HG03196 (cell line): ENCODE data around the gene GPAT2.
"Not testable (repeated sequence)": the region's sequence is repeated elsewhere in the genome, so short reads cannot be mapped to it uniquely, and the experiment has no call there.

Source experiments
- ATAC-seq: cut with Tn5 transposase; IDR thresholded peaks from one replicate; pipeline ENCODE4 v1.9.1; 2021; ENCODE audit not compliant: unreplicated experiment

Gene GPAT2

DNA sequence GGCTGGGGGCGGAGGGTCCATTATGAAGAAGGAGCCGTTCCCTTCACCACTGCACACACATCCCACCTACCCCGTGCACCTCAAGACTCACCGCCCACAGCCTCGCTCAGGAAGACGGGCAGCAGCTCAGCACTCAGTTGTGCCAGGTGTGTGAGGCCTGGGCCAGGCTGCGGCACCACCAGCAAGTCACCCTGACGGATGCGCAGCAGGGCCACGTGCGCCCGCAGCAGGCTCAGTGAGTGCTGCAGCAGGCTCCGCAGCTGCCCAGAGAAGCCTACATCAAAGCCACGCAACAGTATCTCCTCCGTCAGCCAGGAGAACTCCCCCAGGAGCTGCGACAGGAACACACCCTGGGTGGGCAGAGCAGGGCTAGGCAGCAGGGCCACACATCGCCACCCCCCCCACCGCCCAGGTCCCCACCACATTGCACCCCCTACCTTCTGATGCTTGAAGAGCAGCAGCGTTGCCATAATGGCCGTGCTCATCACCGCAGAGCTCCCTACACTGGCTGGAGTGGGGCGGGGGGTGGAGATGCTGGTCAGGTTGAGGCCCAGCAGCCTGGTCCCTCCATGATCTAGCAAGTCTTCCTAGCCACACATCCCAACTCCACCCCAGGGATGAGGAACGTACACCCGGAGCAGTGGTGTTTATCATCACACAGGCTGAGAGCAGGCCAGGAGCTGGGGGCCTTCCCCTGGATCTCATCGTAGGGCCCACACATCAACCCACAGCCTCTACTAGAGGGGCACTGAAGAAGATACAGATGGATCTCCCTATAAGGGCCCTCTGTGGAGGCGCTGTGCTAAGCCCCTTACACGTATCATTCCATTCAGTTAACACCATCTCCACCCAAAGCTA is 10.2 kb downstream of the GPAT2 start:
- no peak for ATAC-seq

GRCh38 chr2:96023701-96024100 is 11.0 kb downstream of the GPAT2 start:
- not testable (repeated sequence) for ATAC-seq

- peak; percentile 55 for ATAC-seq
Measured at GRCh38 chr2:96022701-96023447, 11.8 kb downstream of the GPAT2 start.

- not testable (repeated sequence) for ATAC-seq
Measured at GRCh38 chr2:96022126-96022525, 12.6 kb downstream of the GPAT2 start.

DNA sequence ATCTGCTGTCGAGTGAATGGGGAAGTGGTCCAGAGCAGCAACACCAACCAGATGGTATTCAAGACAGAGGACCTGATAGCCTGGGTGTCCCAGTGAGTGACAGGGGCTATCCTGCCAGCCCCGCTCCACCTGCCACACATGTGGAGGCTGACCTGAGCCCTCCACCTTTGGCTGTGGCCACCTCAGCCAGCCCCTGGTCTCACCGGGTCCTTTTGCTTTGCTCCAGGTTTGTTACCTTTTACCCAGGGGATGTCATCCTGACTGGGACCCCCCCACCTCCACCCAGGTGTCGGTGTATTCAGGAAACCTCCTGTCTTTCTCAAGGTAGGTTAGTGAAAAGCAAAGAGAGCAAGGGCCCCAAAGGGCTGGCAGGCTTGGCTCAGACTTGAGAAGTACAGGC is 13.6 kb downstream of the GPAT2 start:
- not testable (repeated sequence) for ATAC-seq

- ATAC-seq, result not testable (repeated sequence)
Measured at GRCh38 chr2:96019909-96020590, 14.7 kb downstream of the GPAT2 start.

GRCh38 chr2:96016321-96016720 is 18.4 kb downstream of the GPAT2 start:
- ATAC-seq, result not testable (repeated sequence)

- not testable (repeated sequence) for ATAC-seq
Measured at GRCh38 chr2:96012792-96013264, 21.9 kb downstream of the GPAT2 start.

GRCh38 chr2:96012086-96012791 is 22.5 kb downstream of the GPAT2 start:
- not testable (repeated sequence) for ATAC-seq

DNA sequence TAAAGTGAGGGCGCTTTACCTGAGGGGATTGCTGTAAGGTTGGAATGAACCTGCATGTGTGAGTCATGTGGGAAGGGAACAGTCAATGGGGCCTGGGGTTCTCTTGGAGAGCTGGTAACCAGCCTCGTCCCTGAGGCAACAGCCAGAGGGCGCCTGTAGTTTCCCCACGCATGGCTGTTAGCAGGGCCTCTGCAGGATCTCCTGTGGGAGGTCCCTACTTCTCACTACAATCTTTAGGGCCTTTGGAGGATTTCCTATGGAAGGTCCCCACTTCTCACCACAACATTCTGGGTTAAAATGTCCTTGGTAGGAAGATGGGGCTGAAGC is 23.6 kb downstream of the GPAT2 start:
- peak; percentile 21 for ATAC-seq

- peak; percentile 96 for ATAC-seq
Measured at GRCh38 chr2:96010320-96011128, 24.2 kb downstream of the GPAT2 start.

DNA sequence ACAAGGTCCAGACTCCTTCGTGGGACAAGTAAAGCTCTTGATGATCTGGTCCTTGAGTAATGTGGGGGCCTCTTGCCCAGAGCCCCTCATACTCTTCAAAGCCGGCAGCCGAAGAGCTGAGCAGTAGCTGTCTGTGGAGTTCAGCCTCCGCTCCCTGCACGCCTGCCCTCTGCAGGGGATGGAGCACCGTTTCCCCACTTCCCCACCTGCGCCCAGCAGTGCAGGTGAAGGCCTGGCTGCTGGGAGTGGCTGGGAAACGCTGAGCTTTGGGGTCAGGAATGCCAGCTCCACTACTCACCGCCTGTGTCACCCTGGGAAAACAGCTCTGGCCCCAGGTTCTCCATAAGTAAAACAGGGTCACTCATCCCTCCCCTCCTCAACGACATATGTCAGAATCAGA is 24.9 kb downstream of the GPAT2 start:
- ATAC-seq, result not testable (repeated sequence)

DNA sequence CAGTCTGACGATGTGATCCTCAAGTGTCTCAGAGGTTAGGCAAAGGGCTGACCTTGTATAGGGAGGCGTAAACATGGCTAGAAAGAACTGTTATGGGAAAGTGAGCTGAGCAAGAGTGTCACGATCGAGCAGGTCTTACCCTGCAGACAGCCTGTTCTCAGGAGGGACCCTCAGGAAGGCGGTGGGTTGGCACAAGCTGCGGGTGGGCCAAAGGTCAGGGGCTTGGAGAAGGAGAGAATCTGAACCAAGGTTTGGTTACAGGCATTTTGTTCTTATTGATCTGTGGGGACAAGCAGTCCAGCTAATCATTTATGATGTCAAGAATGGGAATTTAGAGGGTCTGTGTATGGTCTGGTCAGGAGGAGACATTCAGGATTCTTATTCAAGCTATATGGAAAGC is 26.7 kb downstream of the GPAT2 start:
- not testable (repeated sequence) for ATAC-seq

DNA sequence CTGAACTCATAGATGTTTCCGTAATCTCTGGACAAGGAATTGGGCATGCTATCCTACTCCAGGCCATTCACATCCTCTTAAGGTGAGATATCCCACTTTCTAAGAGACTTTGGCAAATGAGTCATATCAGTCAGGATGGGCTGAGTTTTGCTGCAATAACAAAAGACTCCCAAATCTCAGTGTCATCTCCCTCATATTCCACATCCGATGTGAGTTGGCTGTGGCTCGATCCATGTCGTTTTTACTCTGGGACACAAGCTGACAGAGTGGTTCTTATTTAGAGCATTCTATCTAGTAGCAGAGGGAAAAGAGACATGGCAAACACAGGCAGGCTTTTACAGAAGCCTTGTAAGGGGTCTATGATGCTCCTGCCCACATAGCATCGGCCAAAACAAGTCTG is 28.5 kb downstream of the GPAT2 start:
- ATAC-seq, result not testable (repeated sequence)

- ATAC-seq, result peak; percentile 61
Measured at GRCh38 chr2:95992520-95993272, 42.0 kb downstream of the GPAT2 start.

- peak; percentile 43 for ATAC-seq
Measured at GRCh38 chr2:95992102-95992501, 42.6 kb downstream of the GPAT2 start.

- peak; percentile 89 for ATAC-seq
Measured at GRCh38 chr2:95991351-95992094, 43.2 kb downstream of the GPAT2 start, which contains the start of gene ANKRD36C. Gene ANKRD36C (minus strand): TSS chr2:95991824. CDS start chr2:95991708, 116 bp downstream.

GRCh38 chr2:95990884-95991283 is 43.8 kb downstream of the GPAT2 start:
- not testable (repeated sequence) for ATAC-seq
